A172 (cell line): Measurements from ENCODE around the gene MOV10. TPM values are rescaled to one million over a fixed set of nuclear protein-coding genes. Genes with fewer than 3 reads are reported as not detected.
"Not testable (repeated sequence)": the region's sequence is repeated elsewhere in the genome, so short reads cannot be mapped to it uniquely, and the experiment has no call there.

Source experiments
- DNase-seq: peaks from one replicate; pipeline ENCODE4 v3.0.0-alpha.2; 2015; ENCODE audit warnings: low spot score
- total RNA-seq: library from RNA; depleted of rRNA; stranded (reverse); fragments of >200 nt; shearing (Covaris generic); gene quantifications from 2 replicates; pipeline ENCODE4 v1.2.3, GENCODE V29; 2014; rRNA removed

MOV10 gene
- 42.4 and 47.3 TPM in 2 replicates for total RNA-seq

- DNase-seq = peak; percentile 60
These were observed at the start of gene MOV10 for GRCh38 chr1:112674440-112674985. TSS of gene MOV10 (plus strand) at chr1:112674659. CDS start at chr1:112674913, 254 bp downstream.

GRCh38 chr1:112625696-112626095 lies 48.8 kb upstream of the MOV10 start:
- peak; percentile 8 for DNase-seq

- DNase-seq = no peak
These were observed 48.3 kb upstream of the MOV10 start for GRCh38 chr1:112626193-112626592.

GRCh38 chr1:112626887-112627286 lies 47.6 kb upstream of the MOV10 start:
- DNase-seq = no peak

- DNase-seq = no peak
These were observed 45.9 kb upstream of the MOV10 start for GRCh38 chr1:112628516-112628915.

- no peak for DNase-seq
These were observed 45.2 kb upstream of the MOV10 start for GRCh38 chr1:112629256-112629655.

GRCh38 chr1:112633628-112634027 lies 40.8 kb upstream of the MOV10 start:
- DNase-seq = no peak

- DNase-seq = no peak
These were observed 40.1 kb upstream of the MOV10 start for GRCh38 chr1:112634367-112634766.

- DNase-seq = no peak
These were observed 38.4 kb upstream of the MOV10 start for GRCh38 chr1:112636056-112636455.

- DNase-seq = no peak
These were observed 37.7 kb upstream of the MOV10 start for GRCh38 chr1:112636597-112637253.

GRCh38 chr1:112637254-112638109 lies 37.0 kb upstream of the MOV10 start:
- no peak for DNase-seq

- no peak for DNase-seq
These were observed 36.4 kb upstream of the MOV10 start for GRCh38 chr1:112638110-112638428.

- DNase-seq = not testable (repeated sequence)
These were observed 34.0 kb upstream of the MOV10 start for GRCh38 chr1:112640437-112640836.

- DNase-seq = no peak
These were observed 31.4 kb upstream of the MOV10 start for GRCh38 chr1:112643080-112643479.

- no peak for DNase-seq
These were observed 28.2 kb upstream of the MOV10 start for GRCh38 chr1:112646225-112646624.

- no peak for DNase-seq
These were observed 23.3 kb upstream of the MOV10 start for GRCh38 chr1:112651205-112651604.

- no peak for DNase-seq
These were observed 8.6 kb upstream of the MOV10 start for GRCh38 chr1:112665857-112666256.

- no peak for DNase-seq
These were observed 7.5 kb upstream of the MOV10 start for GRCh38 chr1:112666946-112667345.

GRCh38 chr1:112672009-112672408 lies 2.5 kb upstream of the MOV10 start:
- DNase-seq = no peak

GRCh38 chr1:112672842-112673241 lies 1.6 kb upstream of the MOV10 start:
- no peak for DNase-seq

- DNase-seq = peak; percentile 61
These were observed 643 bp upstream of the MOV10 start for GRCh38 chr1:112673592-112674439.
